GM12864 (cell line): Measurements from ENCODE around the gene BRD7.

Source experiments
- DNase-seq: peaks from one replicate; pipeline ENCODE4 v3.0.0-alpha.2; 2011; ENCODE audit warnings: low read depth
- H3K4me3 ChIP-seq: 2 replicates; pipeline ENCODE4 v1.5.1; 2011; ENCODE audit warnings: mild to moderate bottlenecking, low read depth, low read length, control low read depth
- TF ChIP-seq, protein P1 (sequence below): IDR thresholded peaks from 2 replicates; pipeline ENCODE4 v1.5.1; 2011; ENCODE audit warnings: low read depth, mild to moderate bottlenecking, moderate library complexity, low read length, control low read depth, inconsistent platforms; ENCODE audit errors: missing control alignments

BRD7 gene

DNA sequence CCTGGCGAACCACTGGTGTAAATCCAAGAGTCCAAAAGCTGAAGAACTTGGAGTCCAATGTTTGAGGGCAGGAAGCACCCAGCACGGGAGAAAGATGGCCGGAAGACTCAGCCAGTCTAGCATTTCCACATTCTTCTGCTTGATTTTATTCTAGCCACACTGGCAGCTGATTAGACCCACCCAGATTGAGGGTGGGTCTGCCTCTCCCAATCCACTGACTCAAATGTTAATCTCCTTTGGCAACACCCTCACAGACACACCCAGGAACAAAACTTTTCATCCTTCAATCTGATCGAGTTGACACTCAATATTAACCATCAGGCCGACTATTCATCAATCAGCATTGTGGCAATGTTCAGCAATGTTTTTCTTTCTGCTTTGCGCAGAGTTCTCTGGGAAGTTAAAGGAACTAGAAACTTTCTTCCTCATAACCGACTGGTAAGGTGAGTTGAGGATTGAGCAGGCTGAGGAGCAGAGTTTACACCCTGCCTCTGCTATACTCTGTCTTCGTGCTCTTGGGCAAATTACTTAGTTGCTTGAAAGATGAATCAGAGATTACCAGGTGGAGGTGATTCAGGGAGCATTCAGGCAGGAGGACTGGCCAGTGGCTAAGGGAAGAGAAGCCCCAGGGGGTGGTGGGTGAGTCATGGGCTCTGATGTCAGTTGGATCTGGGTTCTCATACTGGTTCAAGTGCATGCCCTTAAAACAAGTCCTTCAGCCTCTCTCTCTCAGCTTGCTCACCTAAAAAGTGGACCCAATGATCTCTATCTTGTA, 28.2 kb upstream of the BRD7 start:
- DNase-seq: no peak
- TF ChIP-seq, protein P1, sequence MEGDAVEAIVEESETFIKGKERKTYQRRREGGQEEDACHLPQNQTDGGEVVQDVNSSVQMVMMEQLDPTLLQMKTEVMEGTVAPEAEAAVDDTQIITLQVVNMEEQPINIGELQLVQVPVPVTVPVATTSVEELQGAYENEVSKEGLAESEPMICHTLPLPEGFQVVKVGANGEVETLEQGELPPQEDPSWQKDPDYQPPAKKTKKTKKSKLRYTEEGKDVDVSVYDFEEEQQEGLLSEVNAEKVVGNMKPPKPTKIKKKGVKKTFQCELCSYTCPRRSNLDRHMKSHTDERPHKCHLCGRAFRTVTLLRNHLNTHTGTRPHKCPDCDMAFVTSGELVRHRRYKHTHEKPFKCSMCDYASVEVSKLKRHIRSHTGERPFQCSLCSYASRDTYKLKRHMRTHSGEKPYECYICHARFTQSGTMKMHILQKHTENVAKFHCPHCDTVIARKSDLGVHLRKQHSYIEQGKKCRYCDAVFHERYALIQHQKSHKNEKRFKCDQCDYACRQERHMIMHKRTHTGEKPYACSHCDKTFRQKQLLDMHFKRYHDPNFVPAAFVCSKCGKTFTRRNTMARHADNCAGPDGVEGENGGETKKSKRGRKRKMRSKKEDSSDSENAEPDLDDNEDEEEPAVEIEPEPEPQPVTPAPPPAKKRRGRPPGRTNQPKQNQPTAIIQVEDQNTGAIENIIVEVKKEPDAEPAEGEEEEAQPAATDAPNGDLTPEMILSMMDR: no peak
- no peak overlapping the region for H3K4me3 ChIP-seq

DNA sequence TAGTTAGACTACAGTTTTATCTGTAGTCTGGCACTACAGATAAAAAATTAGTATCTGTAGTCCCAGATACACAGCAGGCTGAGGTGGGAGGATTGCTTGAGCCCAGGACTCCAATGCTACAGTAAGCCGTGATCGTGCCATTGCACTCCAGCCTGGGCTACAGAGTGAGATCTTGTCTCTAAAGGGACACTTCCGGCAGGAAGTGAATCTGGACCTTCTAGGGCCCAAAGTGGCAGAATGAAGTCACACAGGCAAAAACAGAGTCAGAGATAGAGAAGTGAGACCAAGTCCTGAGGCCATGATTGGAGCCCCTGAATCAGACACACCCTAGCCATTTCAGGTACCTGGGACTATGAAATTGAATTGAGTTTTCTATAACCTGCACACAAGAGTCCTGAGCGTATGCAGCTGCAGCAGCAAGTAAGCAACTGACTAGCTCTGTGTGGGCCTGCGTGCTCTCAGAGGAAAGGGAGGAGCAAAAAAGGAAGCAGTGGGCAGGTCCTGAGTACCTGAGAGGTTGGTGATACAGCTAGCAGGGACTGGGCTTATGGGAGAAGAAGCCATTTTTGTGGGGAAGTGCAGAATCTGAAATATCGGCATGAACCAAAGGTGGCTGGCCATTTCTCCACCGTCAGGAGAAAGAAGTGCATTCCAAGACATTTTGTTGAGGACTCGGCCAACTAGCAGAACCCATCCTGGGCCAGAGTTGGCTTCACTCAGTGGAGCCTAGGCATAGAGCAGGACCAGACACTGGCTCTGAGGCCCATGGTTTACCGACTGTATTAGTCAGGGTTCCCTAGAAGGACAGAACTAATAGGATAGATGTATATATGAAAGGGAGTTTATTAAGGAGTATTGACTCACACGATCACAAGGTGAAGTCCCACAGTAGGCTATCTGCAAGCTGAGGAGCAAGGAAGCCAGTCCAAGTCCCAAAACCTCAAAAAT, 27.2 kb upstream of the BRD7 start:
- TF ChIP-seq, protein P1: no peak
- no peak overlapping the region for H3K4me3 ChIP-seq
- peak; percentile 60 for DNase-seq

GRCh38 chr16:50393858-50394802, 25.3 kb upstream of the BRD7 start:
- H3K4me3 ChIP-seq: no peak overlapping the region
- DNase-seq: no peak

GRCh38 chr16:50393416-50393815, 24.6 kb upstream of the BRD7 start:
- DNase-seq: no peak
- TF ChIP-seq, protein P1: no peak
- no peak overlapping the region for H3K4me3 ChIP-seq

More at GRCh38 chr16:50393858-50394802, 25.3 kb upstream of the BRD7 start:
- TF ChIP-seq, protein P1: no peak

- TF ChIP-seq, protein P1: no peak
- no peak for DNase-seq
- H3K4me3 ChIP-seq: no peak overlapping the region
Observed at GRCh38 chr16:50390914-50391716, 22.3 kb upstream of the BRD7 start.
